ENCODE data around the gene LRRIQ4.
A peak's percentile ranks its signal among the peaks of the same experiment; 100 is the strongest.

LRRIQ4 gene

GRCh38 chr3:169867584-169868210, 55.0 kb downstream of the LRRIQ4 start:
- H3K27me3 ChIP-seq (ENCODE audit: control insufficient read depth, insufficient read depth, low read length), result no peaks in the 10 kb centered on the region
- H3K36me3 ChIP-seq (ENCODE audit: control insufficient read depth, insufficient read depth, low read length), result no peaks in the 10 kb centered on the region
- H3K4me1 ChIP-seq (ENCODE audit: control insufficient read depth, insufficient read depth, low read length), result peaks cover 29% of the 10 kb centered on the region
- no peaks in the 10 kb centered on the region for H3K9me3 ChIP-seq (ENCODE audit: control insufficient read depth, low read length)
- H3K9ac ChIP-seq (ENCODE audit: low read length), result no peak overlapping the region
- no peak overlapping the region for H3K4me3 ChIP-seq (ENCODE audit: low read length)

- Histone ChIP-seq H3K9ac (ENCODE audit: low read length) (no peak overlapping the region), H3K4me3 (ENCODE audit: low read length) (no peak overlapping the region), H3K27me3 (ENCODE audit: control insufficient read depth, insufficient read depth, low read length) (no peaks in the 10 kb centered on the region), H3K9me3 (ENCODE audit: control insufficient read depth, low read length) (no peaks in the 10 kb centered on the region), H3K36me3 (ENCODE audit: control insufficient read depth, insufficient read depth, low read length) (no peaks in the 10 kb centered on the region), H3K4me1 (ENCODE audit: control insufficient read depth, insufficient read depth, low read length) (peaks cover 29% of the 10 kb centered on the region)
Observed at GRCh38 chr3:169868369-169868768, 55.7 kb downstream of the LRRIQ4 start.

GRCh38 chr3:169869484-169870220, 57.0 kb downstream of the LRRIQ4 start, which contains the start of gene LRRC31:
Gene LRRC31, minus strand, starts transcription at chr3:169869935. Its CDS starts 128 bp downstream, at chr3:169869807.
- Histone ChIP-seq H3K9me3 (ENCODE audit: control insufficient read depth, low read length) (no peaks in the 10 kb centered on the region), H3K9ac (ENCODE audit: low read length) (peak within 1 kb of the TSS; percentile 56), H3K4me1 (ENCODE audit: control insufficient read depth, insufficient read depth, low read length) (peaks cover 29% of the 10 kb centered on the region), H3K36me3 (ENCODE audit: control insufficient read depth, insufficient read depth, low read length) (no peaks in the 10 kb centered on the region), H3K4me3 (ENCODE audit: low read length) (no peak within 1 kb of the TSS), H3K27me3 (ENCODE audit: control insufficient read depth, insufficient read depth, low read length) (no peaks in the 10 kb centered on the region)

DNA sequence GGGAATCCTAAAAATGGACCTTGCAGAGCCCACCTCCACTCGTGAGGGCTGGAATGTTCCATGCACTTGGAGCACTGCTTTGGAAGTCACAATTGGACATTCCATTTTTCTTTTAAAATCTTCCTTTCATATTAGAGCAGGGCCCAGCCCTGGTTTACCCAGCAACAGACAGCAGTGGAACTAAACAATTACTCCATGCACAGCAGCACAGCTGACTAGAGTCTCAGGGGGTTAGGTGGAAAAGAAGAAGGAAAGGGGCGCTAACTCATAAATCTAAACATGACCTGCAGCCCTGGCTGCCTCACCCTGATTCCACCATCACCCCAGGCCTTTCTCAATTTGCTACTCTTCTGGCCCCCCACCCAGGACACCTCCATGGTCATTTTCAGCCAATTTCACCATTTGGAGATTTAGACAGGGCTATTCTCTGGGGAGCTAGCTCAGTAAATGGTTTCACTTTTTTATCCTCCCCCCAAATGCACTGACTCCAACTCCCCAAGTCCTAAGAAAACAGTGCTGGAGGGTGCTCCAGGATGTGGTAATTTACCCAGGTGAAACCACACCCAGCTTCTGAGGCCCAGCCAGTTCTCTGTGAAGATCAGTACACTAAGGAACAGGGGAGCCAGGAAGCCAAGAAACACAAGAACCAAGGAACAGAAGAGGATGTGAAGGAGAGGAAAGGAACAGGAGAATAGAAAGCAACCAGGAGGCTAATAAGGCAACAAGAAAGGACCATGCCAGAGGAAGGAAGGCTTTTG, 58.6 kb downstream of the LRRIQ4 start:
- H3K9me3 ChIP-seq (ENCODE audit: control insufficient read depth, low read length), result no peaks in the 10 kb centered on the region
- H3K27me3 ChIP-seq (ENCODE audit: control insufficient read depth, insufficient read depth, low read length), result no peaks in the 10 kb centered on the region
- H3K4me3 ChIP-seq (ENCODE audit: low read length), result no peak overlapping the region
- H3K9ac ChIP-seq (ENCODE audit: low read length), result peak overlapping the region; percentile 36
- no peaks in the 10 kb centered on the region for H3K36me3 ChIP-seq (ENCODE audit: control insufficient read depth, insufficient read depth, low read length)
- H3K4me1 ChIP-seq (ENCODE audit: control insufficient read depth, insufficient read depth, low read length), result peaks cover 21% of the 10 kb centered on the region

DNA sequence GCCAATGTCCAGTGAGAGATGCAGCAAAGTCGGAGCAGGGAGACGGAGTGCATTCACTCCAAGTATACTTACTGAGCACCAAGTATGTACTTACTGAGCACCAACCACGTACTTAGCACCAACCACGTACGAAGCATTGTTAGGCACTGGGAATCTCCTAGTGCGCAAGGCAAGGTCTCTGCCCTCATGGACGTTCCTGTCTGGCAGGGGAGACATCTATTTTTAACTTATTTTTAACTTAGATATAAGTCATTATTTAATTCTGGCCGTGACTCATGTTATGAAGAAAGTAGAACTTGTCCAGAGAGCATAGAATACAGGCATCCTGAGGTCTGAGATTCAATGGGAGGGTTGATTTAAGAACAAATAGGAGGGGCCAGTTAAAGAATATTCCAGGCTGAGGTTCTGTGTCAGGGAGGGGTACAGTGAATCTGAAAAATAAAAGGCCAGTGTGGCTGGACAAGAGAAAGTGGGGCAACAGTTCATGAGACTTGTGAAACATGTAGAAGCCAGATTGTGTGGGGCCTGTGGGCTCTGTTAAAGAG, 66.4 kb downstream of the LRRIQ4 start:
- no peaks in the 10 kb centered on the region for H3K36me3 ChIP-seq (ENCODE audit: control insufficient read depth, insufficient read depth, low read length)
- no peak overlapping the region for H3K9ac ChIP-seq (ENCODE audit: low read length)

DNA sequence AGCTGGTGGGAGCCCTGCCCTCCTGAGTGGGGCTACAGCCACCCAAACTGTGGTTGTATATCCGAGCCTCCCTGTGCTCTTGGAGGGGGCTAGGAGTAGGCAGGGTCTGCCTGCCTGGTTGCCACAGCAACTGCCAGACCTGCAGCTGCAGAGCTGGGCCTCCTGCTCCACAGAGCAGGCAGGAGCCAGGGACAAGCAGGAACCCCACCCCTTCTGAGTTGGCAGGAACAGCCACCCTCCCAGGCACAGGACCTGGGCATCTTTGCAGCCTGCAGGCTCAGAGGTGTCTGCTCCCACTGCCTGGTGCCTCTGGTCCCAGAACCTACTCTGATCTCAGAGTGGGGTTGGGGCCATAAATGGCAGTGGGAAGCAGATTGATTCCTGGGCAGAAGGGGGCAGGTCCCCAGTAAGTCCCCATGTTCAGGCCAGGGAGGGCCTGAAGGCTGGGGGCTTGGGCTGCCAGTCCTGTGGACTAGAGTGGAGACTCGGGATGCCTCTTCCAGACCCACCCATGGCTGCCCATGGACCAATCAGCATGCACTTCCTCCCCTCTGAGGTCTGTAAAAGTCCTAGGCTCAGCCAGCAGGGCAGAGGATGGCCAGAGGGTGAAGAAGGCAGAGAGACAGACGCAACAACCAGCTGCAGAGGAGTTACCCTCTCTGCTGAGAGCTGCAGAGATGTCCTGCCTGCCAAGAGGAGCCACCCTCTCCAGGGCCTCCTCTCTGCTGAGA, 67.3 kb downstream of the LRRIQ4 start:
- H3K27me3 ChIP-seq (ENCODE audit: control insufficient read depth, insufficient read depth, low read length), result no peaks in the 10 kb centered on the region
- H3K4me1 ChIP-seq (ENCODE audit: control insufficient read depth, insufficient read depth, low read length), result no peaks in the 10 kb centered on the region

More for the DNA sequence above, 66.4 kb downstream of the LRRIQ4 start:
- H3K9me3 ChIP-seq (ENCODE audit: control insufficient read depth, low read length), result no peaks in the 10 kb centered on the region
- no peaks in the 10 kb centered on the region for H3K4me1 ChIP-seq (ENCODE audit: control insufficient read depth, insufficient read depth, low read length)
- no peak overlapping the region for H3K4me3 ChIP-seq (ENCODE audit: low read length)
- no peaks in the 10 kb centered on the region for H3K27me3 ChIP-seq (ENCODE audit: control insufficient read depth, insufficient read depth, low read length)

DNA sequence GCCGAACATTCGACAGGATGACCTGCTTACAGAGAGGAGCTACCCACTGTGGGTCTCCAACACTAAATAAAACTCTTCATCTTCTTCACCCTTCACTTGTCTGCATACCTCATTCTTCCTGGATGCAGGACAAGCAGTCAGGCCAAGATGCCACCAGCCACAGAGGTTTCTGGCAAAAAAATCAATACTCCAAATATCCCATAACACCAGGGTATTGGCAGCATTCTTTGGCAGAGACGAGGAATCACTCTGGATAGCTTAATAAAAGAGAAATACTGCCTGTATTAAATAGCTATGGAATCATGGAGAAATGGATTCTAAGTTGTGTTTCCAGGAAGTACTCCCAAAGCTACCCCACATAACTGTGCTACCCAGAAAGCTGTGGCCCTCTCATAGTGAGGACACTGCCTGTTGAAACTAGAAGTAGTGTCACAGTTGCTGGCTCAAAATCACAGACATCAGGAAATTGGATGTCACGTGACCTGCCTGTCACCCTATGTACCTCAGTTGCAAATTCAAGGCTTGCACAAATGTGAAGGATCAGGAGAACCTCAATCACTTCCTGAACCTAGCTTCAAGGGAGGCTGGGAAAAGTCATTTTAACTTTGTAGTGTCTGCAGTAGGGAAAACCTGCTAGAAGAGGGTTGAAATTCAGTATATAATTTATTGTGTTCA, 68.0 kb downstream of the LRRIQ4 start:
- no peak overlapping the region for H3K9ac ChIP-seq (ENCODE audit: low read length)
- no peaks in the 10 kb centered on the region for H3K4me1 ChIP-seq (ENCODE audit: control insufficient read depth, insufficient read depth, low read length)
- H3K4me3 ChIP-seq (ENCODE audit: low read length), result no peak overlapping the region
- no peaks in the 10 kb centered on the region for H3K27me3 ChIP-seq (ENCODE audit: control insufficient read depth, insufficient read depth, low read length)
- H3K9me3 ChIP-seq (ENCODE audit: control insufficient read depth, low read length), result no peaks in the 10 kb centered on the region
- no peaks in the 10 kb centered on the region for H3K36me3 ChIP-seq (ENCODE audit: control insufficient read depth, insufficient read depth, low read length)

More for the DNA sequence above, 67.3 kb downstream of the LRRIQ4 start:
- Histone ChIP-seq H3K36me3 (ENCODE audit: control insufficient read depth, insufficient read depth, low read length) (no peaks in the 10 kb centered on the region), H3K4me3 (ENCODE audit: low read length) (no peak overlapping the region), H3K9me3 (ENCODE audit: control insufficient read depth, low read length) (no peaks in the 10 kb centered on the region), H3K9ac (ENCODE audit: low read length) (no peak overlapping the region)

- no peak overlapping the region for H3K4me3 ChIP-seq (ENCODE audit: low read length)
- H3K36me3 ChIP-seq (ENCODE audit: control insufficient read depth, insufficient read depth, low read length), result no peaks in the 10 kb centered on the region
- no peaks in the 10 kb centered on the region for H3K9me3 ChIP-seq (ENCODE audit: control insufficient read depth, low read length)
- no peaks in the 10 kb centered on the region for H3K4me1 ChIP-seq (ENCODE audit: control insufficient read depth, insufficient read depth, low read length)
- H3K9ac ChIP-seq (ENCODE audit: low read length), result no peak overlapping the region
- no peaks in the 10 kb centered on the region for H3K27me3 ChIP-seq (ENCODE audit: control insufficient read depth, insufficient read depth, low read length)
Observed at GRCh38 chr3:169886671-169887070, 74.0 kb downstream of the LRRIQ4 start.
